ENCODE results near the gene MRPS25.

GRCh38 chr3:15096046-15096445 is 30.9 kb upstream of the MRPS25 start:
- TF ChIP-seq CBFB (CRISPR knock-in tag; IDR thresholded peaks at IDR 0.05; ENCODE audit: low read depth) (no peak), FOXP1 (CRISPR knock-in tag; IDR thresholded peaks at IDR 0.05; ENCODE audit: borderline replicate concordance) (no peak), TEAD4 (CRISPR knock-in tag; IDR thresholded peaks at IDR 0.05) (no peak), CREM (CRISPR knock-in tag; IDR thresholded peaks at IDR 0.05) (no peak), ATF6 (CRISPR knock-in tag; IDR thresholded peaks at IDR 0.05) (no peak), SP1 (CRISPR knock-in tag; conservative IDR thresholded peaks at IDR 0.05) (no peak), CREB1 (CRISPR knock-in tag; IDR thresholded peaks at IDR 0.05) (no peak)
- TF ChIP-seq, protein P1, sequence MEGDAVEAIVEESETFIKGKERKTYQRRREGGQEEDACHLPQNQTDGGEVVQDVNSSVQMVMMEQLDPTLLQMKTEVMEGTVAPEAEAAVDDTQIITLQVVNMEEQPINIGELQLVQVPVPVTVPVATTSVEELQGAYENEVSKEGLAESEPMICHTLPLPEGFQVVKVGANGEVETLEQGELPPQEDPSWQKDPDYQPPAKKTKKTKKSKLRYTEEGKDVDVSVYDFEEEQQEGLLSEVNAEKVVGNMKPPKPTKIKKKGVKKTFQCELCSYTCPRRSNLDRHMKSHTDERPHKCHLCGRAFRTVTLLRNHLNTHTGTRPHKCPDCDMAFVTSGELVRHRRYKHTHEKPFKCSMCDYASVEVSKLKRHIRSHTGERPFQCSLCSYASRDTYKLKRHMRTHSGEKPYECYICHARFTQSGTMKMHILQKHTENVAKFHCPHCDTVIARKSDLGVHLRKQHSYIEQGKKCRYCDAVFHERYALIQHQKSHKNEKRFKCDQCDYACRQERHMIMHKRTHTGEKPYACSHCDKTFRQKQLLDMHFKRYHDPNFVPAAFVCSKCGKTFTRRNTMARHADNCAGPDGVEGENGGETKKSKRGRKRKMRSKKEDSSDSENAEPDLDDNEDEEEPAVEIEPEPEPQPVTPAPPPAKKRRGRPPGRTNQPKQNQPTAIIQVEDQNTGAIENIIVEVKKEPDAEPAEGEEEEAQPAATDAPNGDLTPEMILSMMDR (IDR thresholded peaks at IDR 0.05), result no peak
